IMR-90 (cell line): ENCODE results near the gene HELZ.

Source experiments
- BHLHE40 ChIP-seq: fragments of 150-350 bp; IDR thresholded peaks from 2 replicates; pipeline ENCODE4 v1.6.1; 2016; ENCODE audit warnings: mild to moderate bottlenecking, low read depth, low read length
- MAZ ChIP-seq: IDR thresholded peaks from 2 replicates; pipeline ENCODE4 v1.6.1; 2012; ENCODE audit warnings: low read depth, mild to moderate bottlenecking, low read length, improper control_type of control experiment, moderate library complexity, borderline replicate concordance
- POLR2A ChIP-seq: IDR thresholded peaks from 2 replicates; pipeline ENCODE4 v1.6.1; 2012; ENCODE audit warnings: mild to moderate bottlenecking, low read depth, low read length
- TF ChIP-seq, protein P1 (sequence below): conservative IDR thresholded peaks from 2 replicates; pipeline ENCODE4 v1.5.1; 2012; ENCODE audit warnings: mild to moderate bottlenecking, low read depth, low read length, improper control_type of control experiment

DNA sequence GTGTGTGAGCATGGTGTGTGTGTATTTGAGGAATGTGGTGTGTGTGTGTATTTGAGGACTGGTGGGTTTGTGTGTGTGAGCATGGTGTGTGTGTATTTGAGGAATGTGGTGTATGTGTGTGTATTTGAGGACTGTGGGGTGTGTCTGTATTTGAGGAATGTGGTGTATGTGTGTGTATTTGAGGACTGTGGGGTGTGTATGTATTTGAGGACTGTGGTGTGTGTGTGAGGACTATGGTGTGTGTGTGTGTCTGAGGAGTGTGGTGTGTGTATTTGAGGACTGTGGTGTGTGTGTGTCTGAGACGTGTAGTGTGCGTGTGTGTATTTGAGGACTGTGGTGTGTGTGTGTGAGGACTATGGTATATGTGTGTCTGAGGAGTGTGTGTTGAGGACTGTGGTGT is 218.7 kb downstream of the HELZ start:
- TF ChIP-seq, protein P1, sequence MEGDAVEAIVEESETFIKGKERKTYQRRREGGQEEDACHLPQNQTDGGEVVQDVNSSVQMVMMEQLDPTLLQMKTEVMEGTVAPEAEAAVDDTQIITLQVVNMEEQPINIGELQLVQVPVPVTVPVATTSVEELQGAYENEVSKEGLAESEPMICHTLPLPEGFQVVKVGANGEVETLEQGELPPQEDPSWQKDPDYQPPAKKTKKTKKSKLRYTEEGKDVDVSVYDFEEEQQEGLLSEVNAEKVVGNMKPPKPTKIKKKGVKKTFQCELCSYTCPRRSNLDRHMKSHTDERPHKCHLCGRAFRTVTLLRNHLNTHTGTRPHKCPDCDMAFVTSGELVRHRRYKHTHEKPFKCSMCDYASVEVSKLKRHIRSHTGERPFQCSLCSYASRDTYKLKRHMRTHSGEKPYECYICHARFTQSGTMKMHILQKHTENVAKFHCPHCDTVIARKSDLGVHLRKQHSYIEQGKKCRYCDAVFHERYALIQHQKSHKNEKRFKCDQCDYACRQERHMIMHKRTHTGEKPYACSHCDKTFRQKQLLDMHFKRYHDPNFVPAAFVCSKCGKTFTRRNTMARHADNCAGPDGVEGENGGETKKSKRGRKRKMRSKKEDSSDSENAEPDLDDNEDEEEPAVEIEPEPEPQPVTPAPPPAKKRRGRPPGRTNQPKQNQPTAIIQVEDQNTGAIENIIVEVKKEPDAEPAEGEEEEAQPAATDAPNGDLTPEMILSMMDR, result no peak
- TF ChIP-seq POLR2A (no peak), BHLHE40 (no peak), MAZ (no peak)
